DOHH2 (cell line): ENCODE data around the gene MATK.

Source experiments
- CTCF ChIP-seq: fragments of 200-600 bp; sonication (generic); IDR thresholded peaks from one replicate; pipeline ENCODE4 v1.5.1; 2014; ENCODE audit warnings: antibody characterized with exemption, mild to moderate bottlenecking, low read depth, low read length; ENCODE audit not compliant: poor library complexity, severe bottlenecking
- EZH2phosphoT487 ChIP-seq: fragments of 200-600 bp; sonication (generic); IDR thresholded peaks from 2 replicates; pipeline ENCODE4 v1.6.1; 2017; ENCODE audit warnings: borderline replicate concordance, mild to moderate bottlenecking, antibody characterized with exemption, low read length, moderate library complexity, mixed read lengths

DNA sequence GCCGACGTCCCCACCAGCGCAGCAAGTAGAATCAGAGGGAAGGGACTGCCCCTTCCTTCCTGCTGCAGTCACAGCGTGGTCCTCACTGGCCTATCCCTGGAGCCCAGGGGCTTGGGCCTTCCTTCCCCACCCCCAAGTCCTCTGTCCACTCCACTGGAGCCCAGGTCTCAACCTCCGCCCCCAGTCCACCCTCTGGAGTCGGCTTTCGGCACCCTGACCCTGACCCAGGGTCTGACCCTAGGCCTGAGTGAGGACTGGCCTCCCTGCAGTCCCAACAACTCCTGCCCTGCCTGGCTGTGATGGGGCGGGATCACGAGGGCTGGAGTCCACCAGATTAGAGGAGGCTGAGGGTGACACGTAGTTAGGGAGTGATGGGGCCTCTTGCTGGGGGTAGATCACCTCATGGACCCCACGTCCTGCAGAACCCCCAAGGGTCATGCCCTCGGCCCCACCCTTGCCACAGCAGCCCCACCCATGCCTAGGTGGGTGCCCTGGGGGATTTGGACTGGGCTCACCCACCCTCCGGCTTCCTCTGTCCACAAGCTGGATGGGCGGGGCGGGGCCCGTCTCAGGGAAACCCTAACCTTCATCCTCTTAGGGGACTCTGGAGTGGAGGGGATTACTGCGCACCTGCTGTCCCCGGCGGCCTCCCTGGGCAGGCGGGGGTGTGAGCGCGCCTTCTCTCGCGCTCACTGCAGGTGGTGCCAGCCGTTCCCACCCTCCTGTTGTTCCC lies 18.0 kb downstream of the MATK start:
- TF ChIP-seq CTCF = no peak
- no peak for TF ChIP-seq EZH2phosphoT487
